ENCODE data around the gene SHD. TPM values are rescaled to one million over a fixed set of nuclear protein-coding genes. Genes with fewer than 3 reads are reported as not detected.
A peak's percentile ranks its signal among the peaks of the same experiment; 100 is the strongest.

The SHD gene
- total and polyA plus RNA-seq, 2 of the 4 experiments (the other 2 are of a cell fraction), result not detected

- H2BK20ac ChIP-seq (ENCODE audit: low read depth, low read length), result no peak overlapping the region
- no peaks in the 10 kb centered on the region for H4K20me1 ChIP-seq (ENCODE audit: insufficient read depth, low read length)
- no peak overlapping the region for H3K9ac ChIP-seq (ENCODE audit: low read depth, low read length)
- no peak overlapping the region for H4K8ac ChIP-seq (ENCODE audit: low read depth in 2 of 2, low read length in 2 of 2)
- no peaks in the 10 kb centered on the region for H3K79me1 ChIP-seq (ENCODE audit: low read depth in 1 of 2, low read length in 2 of 2)
- no peak overlapping the region for H2BK120ac ChIP-seq (ENCODE audit: low read depth, low read length)
- H2BK15ac ChIP-seq (ENCODE audit: low read depth, low read length), result no peak overlapping the region
- BruUV-seq (replicated peaks), result no TSS peak
- TF ChIP-seq MXI1 (IDR thresholded peaks at IDR 0.05; ENCODE audit: borderline replicate concordance, low read depth, low read length) (no peak), MAZ (IDR thresholded peaks at IDR 0.05; ENCODE audit: borderline replicate concordance, low read depth, low read length) (no peak), CEBPB (IDR thresholded peaks at IDR 0.05; ENCODE audit: low read depth, low read length) (no peak), SMC3 (IDR thresholded peaks at IDR 0.05; ENCODE audit: low read depth, low read length) (no peak), ELK1 (IDR thresholded peaks at IDR 0.05; ENCODE audit: borderline replicate concordance, low read depth, low read length) (no peak), CTCF (conservative IDR thresholded peaks at IDR 0.05; ENCODE audit: low read depth, low read length) (no peak), USF2 (IDR thresholded peaks at IDR 0.05; ENCODE audit: low read depth, low read length) (no peak), MAFK (IDR thresholded peaks at IDR 0.05; ENCODE audit: low read depth, low read length) (no peak), NFE2L2 (IDR thresholded peaks at IDR 0.05; ENCODE audit: low read depth, low read length) (no peak), RCOR1 (IDR thresholded peaks at IDR 0.05; ENCODE audit: insufficient replicate concordance, low read length) (no peak), POLR2A (IDR thresholded peaks at IDR 0.05; ENCODE audit: low read depth, low read length) (no peak), RFX5 (IDR thresholded peaks at IDR 0.05; ENCODE audit: low read depth, low read length) (no peak), RAD21 (IDR thresholded peaks at IDR 0.05; ENCODE audit: low read length) (no peak)
- no peaks in the 10 kb centered on the region for H3K4me1 ChIP-seq (ENCODE audit: control insufficient read depth, insufficient read depth, low read length)
- no peak overlapping the region for H2AK9ac ChIP-seq (replicated peaks; ENCODE audit: low read depth, low read length, poor library complexity)
- no peak for ATAC-seq (ENCODE audit: low read depth)
- H3K27ac ChIP-seq (ENCODE audit: insufficient read depth, low read length), result no peak overlapping the region
- CTCF ChIA-PET, result no interaction called here
- H4K91ac ChIP-seq (ENCODE audit: insufficient read depth, low read depth, low read length), result no peak overlapping the region
- H3K23ac ChIP-seq (ENCODE audit: low read depth, low read length), result no peak overlapping the region
- DNase-seq, result no peak
- dilution Hi-C loops (cut with HindIII; ENCODE audit: low sequenced_read_pairs, unreplicated experiment), result no loop called here
- POLR2A ChIA-PET (ENCODE audit: unreplicated experiment), result no interaction called here
- H4K5ac ChIP-seq (ENCODE audit: low read depth, low read length), result no peak overlapping the region
- no peak overlapping the region for H3K18ac ChIP-seq (ENCODE audit: low read depth, low read length)
- H3K4me3 ChIP-seq (ENCODE audit: insufficient read depth, low read depth, low read length), result no peak overlapping the region
- H3K14ac ChIP-seq (replicated peaks; ENCODE audit: low read depth, low read length), result no peak overlapping the region
- intact Hi-C loops (cut with micrococcal nuclease), result no loop called here
- WGBS, 2 experiments (ENCODE audit: extremely low coverage in 2 of 2, insufficient read length in 1 of 2), result no CpG with 5 or more reads among the region's 4 CpGs
- no peaks in the 10 kb centered on the region for H3K36me3 ChIP-seq (ENCODE audit: control insufficient read depth, insufficient read depth, low read length)
- H3K4ac ChIP-seq (ENCODE audit: low read depth, low read length), result no peak overlapping the region
- no peak overlapping the region for H2BK5ac ChIP-seq (ENCODE audit: low read depth, low read length, poor library complexity, severe bottlenecking)
- no peak overlapping the region for H3K56ac ChIP-seq (ENCODE audit: extremely low read depth, insufficient read depth, low read length)
- peaks cover under 1% of the 10 kb centered on the region; the same call in 1 of the 2 replicates for H3K9me3 ChIP-seq (ENCODE audit: control insufficient read depth, insufficient read depth, low read length)
- no peaks in the 10 kb centered on the region for H3K9me1 ChIP-seq (ENCODE audit: insufficient read depth, low read length)
- peaks cover 44% of the 10 kb centered on the region for H3K27me3 ChIP-seq (ENCODE audit: control insufficient read depth, insufficient read depth, low read length)
- H2AFZ ChIP-seq (replicated peaks; ENCODE audit: low read length, poor library complexity), result peak overlapping the region; percentile 11
- no peak overlapping the region for H3K4me2 ChIP-seq (ENCODE audit: low read depth, low read length)
- in situ Hi-C loops (cut with MboI; ENCODE audit: low sequenced_read_pairs), result no loop called here
- no peak overlapping the region for H2AK5ac ChIP-seq (ENCODE audit: low read depth, low read length)
Measured at GRCh38 chr19:4278010-4278409, 1.1 kb upstream of the SHD start.
